Measurements from ENCODE around the gene PCDH9. TPM values are rescaled to one million over a fixed set of nuclear protein-coding genes. Genes with fewer than 3 reads are reported as not detected.
A peak's percentile ranks its signal among the peaks of the same experiment; 100 is the strongest.

PCDH9 gene
- total and polyA plus RNA-seq, 12 donors, result 2.9 to 32.0 (median 15.4) TPM

DNA sequence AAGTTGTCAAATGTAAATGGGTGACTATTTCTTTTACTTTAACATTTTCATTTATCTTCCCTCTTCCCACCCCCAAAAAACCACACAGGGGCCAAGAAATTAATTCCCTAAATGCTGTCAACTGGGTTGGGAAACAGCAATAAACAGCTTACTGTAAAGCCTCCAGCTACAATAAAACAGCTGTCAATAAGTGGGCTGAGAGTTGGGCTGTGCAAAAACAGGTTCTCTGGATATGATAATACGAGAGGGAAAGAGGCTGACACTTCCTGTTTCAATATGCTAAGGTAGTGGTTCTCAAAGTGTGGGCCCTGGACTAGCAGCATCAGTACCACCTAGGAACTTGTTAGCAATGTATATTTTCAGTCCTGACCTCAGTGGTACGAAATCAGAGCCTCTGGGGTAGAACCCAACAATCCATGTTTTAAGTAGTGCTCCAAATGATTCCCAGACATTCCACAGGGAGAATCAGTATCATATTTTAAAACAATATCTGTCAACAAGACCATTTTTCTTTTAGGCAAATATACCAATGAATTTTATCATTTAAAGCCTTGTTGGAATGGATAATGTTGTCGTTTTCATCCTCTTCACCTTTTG is 8.4 kb downstream of the PCDH9 start:
- intact Hi-C loops (cut with DNase I), result loop anchor here (2.0 to 10.0 kb wide), 14 partner anchors 74 to 1567 kb away; no protein-coding TSS in a partner anchor
- ATAC-seq, result peak in 3 of 8 donors; percentile 5 to 33 (median 27)

GRCh38 chr13:67219113-67219512 is 11.0 kb downstream of the PCDH9 start:
- peaks cover 0 to 40% (median 6%) of the 10 kb centered on the region in 9 donors for H3K4me1 ChIP-seq
- no peaks in the 10 kb centered on the region for H3K27me3 ChIP-seq
- H3K27ac ChIP-seq, result no peak overlapping the region
- TF ChIP-seq CTCF (IDR thresholded peaks at IDR 0.05), result no peak
- ATAC-seq, result no peak
- 97 to 100% methylated on average over 1 of the region's 1 CpG for WGBS, 2 donors
- H3K36me3 ChIP-seq, result no peaks in the 10 kb centered on the region
- intact Hi-C loops (cut with DNase I), result loop anchor here in 1 of 10 donors (2.0 kb wide), 1 partner anchor 144 kb away; no protein-coding TSS in a partner anchor
- H3K9me3 ChIP-seq, result no peaks in the 10 kb centered on the region
- H3K4me3 ChIP-seq, result no peak overlapping the region
- DNase-seq, result no peak

More for the DNA sequence above, 8.4 kb downstream of the PCDH9 start:
- Histone ChIP-seq H3K36me3 (no peaks in the 10 kb centered on the region), H3K4me1 (peaks cover 0 to 63% (median 6%) of the 10 kb centered on the region in 9 donors), H3K4me3 (peak overlapping the region in 5 of 10 donors; percentile 0 to 54 (median 46)), H3K9me3 (no peaks in the 10 kb centered on the region), H3K27ac (peak overlapping the region in 2 of 10 donors; percentile 11 to 26), H3K27me3 (no peaks in the 10 kb centered on the region)
- WGBS, 2 donors, result 49 to 53% methylated on average over 3 of the region's 3 CpGs
- DNase-seq, result no peak
- TF ChIP-seq CTCF (IDR thresholded peaks at IDR 0.05), result no peak

DNA sequence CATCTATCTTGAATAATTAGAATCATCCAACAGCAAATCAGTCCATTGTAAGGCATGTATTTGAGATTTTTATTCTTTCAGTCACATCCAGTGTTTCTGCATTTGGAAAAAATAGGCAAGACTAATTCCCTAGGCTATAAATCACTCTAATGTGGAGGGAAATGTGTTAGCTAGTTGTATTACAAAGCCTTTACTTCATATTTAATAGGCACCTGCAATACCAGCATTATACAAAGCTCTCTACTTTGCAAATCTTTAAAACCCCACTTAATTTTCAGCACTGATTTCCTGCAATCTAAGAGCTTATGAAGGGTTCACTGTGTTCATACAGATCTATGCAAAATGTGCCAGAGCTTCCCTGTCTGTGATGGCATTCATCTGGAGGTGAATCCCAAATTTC is 12.3 kb downstream of the PCDH9 start:
- Histone ChIP-seq H3K36me3 (no peaks in the 10 kb centered on the region), H3K27ac (no peak overlapping the region), H3K4me1 (peaks cover 0 to 39% (median 5%) of the 10 kb centered on the region in 9 donors), H3K9me3 (no peaks in the 10 kb centered on the region), H3K4me3 (no peak overlapping the region), H3K27me3 (no peaks in the 10 kb centered on the region)
- ATAC-seq (no peak), DNase-seq (no peak)
- no peak for TF ChIP-seq CTCF (IDR thresholded peaks at IDR 0.05)
- intact Hi-C loops (cut with DNase I), result loop anchor here in 1 of 10 donors (2.0 kb wide), 1 partner anchor 143 kb away; no protein-coding TSS in a partner anchor

DNA sequence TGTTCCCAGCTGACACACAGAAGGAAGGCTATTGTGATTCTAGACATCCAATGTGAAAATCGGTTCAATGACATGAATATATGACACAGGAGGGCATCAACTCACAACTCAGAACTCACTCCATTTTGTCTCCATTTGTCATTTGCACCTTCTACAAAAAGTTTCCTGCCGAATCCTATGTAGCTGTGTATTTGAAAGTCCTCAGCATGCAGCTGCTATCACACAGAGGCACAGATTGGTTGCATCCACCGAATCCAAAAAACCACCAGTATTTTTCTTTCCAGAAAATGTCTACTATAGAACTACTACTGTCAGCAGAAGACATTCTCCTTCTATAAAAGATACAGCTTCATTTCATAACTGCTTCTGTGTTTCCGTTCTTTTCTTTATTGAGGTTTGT is 13.3 kb downstream of the PCDH9 start:
- Histone ChIP-seq H3K9me3 (no peaks in the 10 kb centered on the region), H3K4me3 (no peak overlapping the region), H3K27ac (no peak overlapping the region), H3K27me3 (no peaks in the 10 kb centered on the region), H3K36me3 (no peaks in the 10 kb centered on the region), H3K4me1 (peaks cover 0 to 29% (median 0%) of the 10 kb centered on the region in 9 donors)
- DNase-seq (no peak), ATAC-seq (no peak)
- 78 to 83% methylated on average over 4 of the region's 4 CpGs for WGBS, 2 donors
- TF ChIP-seq CTCF (IDR thresholded peaks at IDR 0.05), result no peak
- intact Hi-C loops (cut with DNase I), result no loop called here
